ENCODE results near the gene ALDH6A1.

The ALDH6A1 gene

GRCh38 chr14:74018586-74019407, 65.5 kb downstream of the ALDH6A1 start, which contains the start of the genes BBOF1 and ENTPD5 (continued):
- no peak for TF ChIP-seq ZSCAN18 (tag by site-specific recombination; IDR thresholded peaks at IDR 0.05)
- TF ChIP-seq, protein P1, sequence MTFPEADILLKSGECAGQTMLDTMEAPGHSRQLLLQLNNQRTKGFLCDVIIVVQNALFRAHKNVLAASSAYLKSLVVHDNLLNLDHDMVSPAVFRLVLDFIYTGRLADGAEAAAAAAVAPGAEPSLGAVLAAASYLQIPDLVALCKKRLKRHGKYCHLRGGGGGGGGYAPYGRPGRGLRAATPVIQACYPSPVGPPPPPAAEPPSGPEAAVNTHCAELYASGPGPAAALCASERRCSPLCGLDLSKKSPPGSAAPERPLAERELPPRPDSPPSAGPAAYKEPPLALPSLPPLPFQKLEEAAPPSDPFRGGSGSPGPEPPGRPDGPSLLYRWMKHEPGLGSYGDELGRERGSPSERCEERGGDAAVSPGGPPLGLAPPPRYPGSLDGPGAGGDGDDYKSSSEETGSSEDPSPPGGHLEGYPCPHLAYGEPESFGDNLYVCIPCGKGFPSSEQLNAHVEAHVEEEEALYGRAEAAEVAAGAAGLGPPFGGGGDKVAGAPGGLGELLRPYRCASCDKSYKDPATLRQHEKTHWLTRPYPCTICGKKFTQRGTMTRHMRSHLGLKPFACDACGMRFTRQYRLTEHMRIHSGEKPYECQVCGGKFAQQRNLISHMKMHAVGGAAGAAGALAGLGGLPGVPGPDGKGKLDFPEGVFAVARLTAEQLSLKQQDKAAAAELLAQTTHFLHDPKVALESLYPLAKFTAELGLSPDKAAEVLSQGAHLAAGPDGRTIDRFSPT (tag by site-specific recombination; IDR thresholded peaks at IDR 0.05), result peak; percentile 16; the same call in 1 of the 2 replicates
- no peak for TF ChIP-seq ZNF621 (tag by site-specific recombination; IDR thresholded peaks at IDR 0.05)
- TF ChIP-seq ZNF510 (tag by site-specific recombination; IDR thresholded peaks at IDR 0.05; ENCODE audit: insufficient replicate concordance), result no peak
- TF ChIP-seq PBX3 (CRISPR knock-in tag; IDR thresholded peaks at IDR 0.05), result peak; percentile 61; the same call in 1 of the 2 replicates
- no peak for TF ChIP-seq ZBTB6 (tag by site-specific recombination; IDR thresholded peaks at IDR 0.05)
- no peak for TF ChIP-seq ZNF26 (tag by site-specific recombination; IDR thresholded peaks at IDR 0.05)
- no peak for TF ChIP-seq ZNF302 (tag by site-specific recombination; IDR thresholded peaks at IDR 0.05; ENCODE audit: low read depth)
- no peak for TF ChIP-seq BCL11B (tag by site-specific recombination; IDR thresholded peaks at IDR 0.05; ENCODE audit: low read depth)
- TF ChIP-seq RBAK (tag by site-specific recombination; IDR thresholded peaks at IDR 0.05), result no peak
- no peak for TF ChIP-seq ZNF658 (tag by site-specific recombination; IDR thresholded peaks at IDR 0.05)
- TF ChIP-seq, protein P2, sequence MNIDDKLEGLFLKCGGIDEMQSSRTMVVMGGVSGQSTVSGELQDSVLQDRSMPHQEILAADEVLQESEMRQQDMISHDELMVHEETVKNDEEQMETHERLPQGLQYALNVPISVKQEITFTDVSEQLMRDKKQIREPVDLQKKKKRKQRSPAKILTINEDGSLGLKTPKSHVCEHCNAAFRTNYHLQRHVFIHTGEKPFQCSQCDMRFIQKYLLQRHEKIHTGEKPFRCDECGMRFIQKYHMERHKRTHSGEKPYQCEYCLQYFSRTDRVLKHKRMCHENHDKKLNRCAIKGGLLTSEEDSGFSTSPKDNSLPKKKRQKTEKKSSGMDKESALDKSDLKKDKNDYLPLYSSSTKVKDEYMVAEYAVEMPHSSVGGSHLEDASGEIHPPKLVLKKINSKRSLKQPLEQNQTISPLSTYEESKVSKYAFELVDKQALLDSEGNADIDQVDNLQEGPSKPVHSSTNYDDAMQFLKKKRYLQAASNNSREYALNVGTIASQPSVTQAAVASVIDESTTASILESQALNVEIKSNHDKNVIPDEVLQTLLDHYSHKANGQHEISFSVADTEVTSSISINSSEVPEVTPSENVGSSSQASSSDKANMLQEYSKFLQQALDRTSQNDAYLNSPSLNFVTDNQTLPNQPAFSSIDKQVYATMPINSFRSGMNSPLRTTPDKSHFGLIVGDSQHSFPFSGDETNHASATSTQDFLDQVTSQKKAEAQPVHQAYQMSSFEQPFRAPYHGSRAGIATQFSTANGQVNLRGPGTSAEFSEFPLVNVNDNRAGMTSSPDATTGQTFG (tag by site-specific recombination; IDR thresholded peaks at IDR 0.05; ENCODE audit: borderline replicate concordance), result no peak
- TF ChIP-seq ZNF48 (tag by site-specific recombination; IDR thresholded peaks at IDR 0.05), result no peak
- TF ChIP-seq CTCF (tag by site-specific recombination; IDR thresholded peaks at IDR 0.05), result peak; percentile 42; the same call in 1 of the 2 replicates
- TF ChIP-seq ZNF274 (IDR thresholded peaks at IDR 0.05; ENCODE audit: low read length), result no peak
- no peak for TF ChIP-seq ZNF274 (tag by site-specific recombination; IDR thresholded peaks at IDR 0.05; ENCODE audit: borderline replicate concordance)
- TF ChIP-seq ZNF37A (tag by site-specific recombination; IDR thresholded peaks at IDR 0.05), result no peak
- no peak for TF ChIP-seq ZNF114 (tag by site-specific recombination; IDR thresholded peaks at IDR 0.05)
- TF ChIP-seq ZNF133 (tag by site-specific recombination; IDR thresholded peaks at IDR 0.05), result no peak
- TF ChIP-seq ZNF24 (tag by site-specific recombination; IDR thresholded peaks at IDR 0.05), result no peak
- TF ChIP-seq ZNF292 (tag by site-specific recombination; IDR thresholded peaks at IDR 0.05; ENCODE audit: borderline replicate concordance, low read depth), result no peak
- TF ChIP-seq ZNF366 (tag by site-specific recombination; conservative IDR thresholded peaks at IDR 0.05), result no peak
- no peak for TF ChIP-seq ZNF596 (tag by site-specific recombination; IDR thresholded peaks at IDR 0.05)
- no peak; the same call in 1 of the 2 replicates for TF ChIP-seq GLIS2 (tag by site-specific recombination; IDR thresholded peaks at IDR 0.05)
- no peak for TF ChIP-seq SETDB1 (IDR thresholded peaks at IDR 0.05; ENCODE audit: insufficient read length, low read length)
- peak; percentile 53 for TF ChIP-seq ZIC2 (tag by site-specific recombination; IDR thresholded peaks at IDR 0.05)
- TF ChIP-seq ZNF791 (tag by site-specific recombination; IDR thresholded peaks at IDR 0.05), result no peak
- no peak for TF ChIP-seq ZNF701 (tag by site-specific recombination; IDR thresholded peaks at IDR 0.05)

All from HEK293 (cell line).